ENCODE measurements around the gene CLCA2. TPM values are rescaled to one million over a fixed set of nuclear protein-coding genes. Genes with fewer than 3 reads are reported as not detected.

Gene CLCA2
- polyA plus RNA-seq (2012; ENCODE audit: insufficient read length, low read depth) = not detected

GRCh38 chr1:86423873-86424272, at the start of gene CLCA2:
TSS of gene CLCA2 (plus strand) at chr1:86424171. CDS start at chr1:86424248, 77 bp downstream.
- TF ChIP-seq POLR2AphosphoS5 (IDR thresholded peaks at IDR 0.05; ENCODE audit: low read depth, low read length) (no peak), TAF1 (IDR thresholded peaks at IDR 0.05; ENCODE audit: borderline replicate concordance, insufficient read depth, low read length) (no peak), SIN3A (IDR thresholded peaks at IDR 0.05; ENCODE audit: borderline replicate concordance, insufficient read depth, low read length) (no peak), FOXP2 (optimal IDR thresholded peaks at IDR 0.05; ENCODE audit: borderline replicate concordance, extremely low read depth, extremely low read length, insufficient read depth) (no peak), REST (IDR thresholded peaks at IDR 0.05; ENCODE audit: insufficient read depth in 1 of 2, low read depth in 2 of 2, low read length in 2 of 2) (no peak)

- TF ChIP-seq SIN3A (IDR thresholded peaks at IDR 0.05; ENCODE audit: borderline replicate concordance, insufficient read depth, low read length) (no peak), REST (IDR thresholded peaks at IDR 0.05; ENCODE audit: insufficient read depth in 1 of 2, low read depth in 2 of 2, low read length in 2 of 2) (no peak), FOXP2 (optimal IDR thresholded peaks at IDR 0.05; ENCODE audit: borderline replicate concordance, extremely low read depth, extremely low read length, insufficient read depth) (no peak), POLR2AphosphoS5 (IDR thresholded peaks at IDR 0.05; ENCODE audit: low read depth, low read length) (no peak), TAF1 (IDR thresholded peaks at IDR 0.05; ENCODE audit: borderline replicate concordance, insufficient read depth, low read length) (no peak)
These were observed 48.3 kb upstream of the CLCA2 start for GRCh38 chr1:86375688-86376087.

- TF ChIP-seq TAF1 (IDR thresholded peaks at IDR 0.05; ENCODE audit: borderline replicate concordance, insufficient read depth, low read length) (no peak), SIN3A (IDR thresholded peaks at IDR 0.05; ENCODE audit: borderline replicate concordance, insufficient read depth, low read length) (no peak), FOXP2 (optimal IDR thresholded peaks at IDR 0.05; ENCODE audit: borderline replicate concordance, extremely low read depth, extremely low read length, insufficient read depth) (no peak), REST (IDR thresholded peaks at IDR 0.05; ENCODE audit: insufficient read depth in 1 of 2, low read depth in 2 of 2, low read length in 2 of 2) (no peak)
These were observed 46.6 kb upstream of the CLCA2 start for GRCh38 chr1:86377341-86377740.

- TF ChIP-seq POLR2AphosphoS5 (IDR thresholded peaks at IDR 0.05; ENCODE audit: low read depth, low read length) = no peak
These were observed 45.2 kb upstream of the CLCA2 start for GRCh38 chr1:86378813-86379212.

- TF ChIP-seq REST (IDR thresholded peaks at IDR 0.05; ENCODE audit: insufficient read depth in 1 of 2, low read depth in 2 of 2, low read length in 2 of 2) (no peak), POLR2AphosphoS5 (IDR thresholded peaks at IDR 0.05; ENCODE audit: low read depth, low read length) (no peak), SIN3A (IDR thresholded peaks at IDR 0.05; ENCODE audit: borderline replicate concordance, insufficient read depth, low read length) (no peak), FOXP2 (optimal IDR thresholded peaks at IDR 0.05; ENCODE audit: borderline replicate concordance, extremely low read depth, extremely low read length, insufficient read depth) (no peak), TAF1 (IDR thresholded peaks at IDR 0.05; ENCODE audit: borderline replicate concordance, insufficient read depth, low read length) (no peak)
These were observed 43.6 kb upstream of the CLCA2 start for GRCh38 chr1:86380257-86380861.

All from PFSK-1 (cell line).